ENCODE data around the gene DHX38.

- TF ChIP-seq POLR2A (IDR thresholded peaks at IDR 0.05; ENCODE audit: low read depth), result no peak
- TF ChIP-seq CTCF (IDR thresholded peaks at IDR 0.05), result no peak
These were observed 19.4 kb downstream of the DHX38 start for GRCh38 chr16:72112906-72113615.

All from esophagus muscularis mucosa (tissue), 3 donors.